Left cardiac atrium (tissue), 4 donors: ENCODE results near the gene RASA4B. TPM values are rescaled to one million over a fixed set of nuclear protein-coding genes. Genes with fewer than 3 reads are reported as not detected.
"Not testable (repeated sequence)": the region's sequence is repeated elsewhere in the genome, so short reads cannot be mapped to it uniquely, and the experiment has no call there.

Source experiments
- ATAC-seq, 2 donors: fragments of 200-7000 bp; cut with Tn5 transposase; one replicate each; pipeline ENCODE4 v1.9.1; 2020; ENCODE audit warnings: mild to moderate bottlenecking in 2 of 2, moderate library complexity in 2 of 2
- DNase-seq: peaks from one replicate; pipeline ENCODE4 v3.0.0-alpha.2; 2020
- intact Hi-C, 2 donors: fragments of 100-400 bp; cut with DNase I; formaldehyde crosslinking; loops; one replicate each; pipeline versions ENCODE4 v1.14.1 to v1.15.1; 2022 to 2023
- long read RNA-seq: library from polyadenylated mRNA; unstranded; transcript quantifications from one replicate; pipeline ENCODE4 v2.0.0, GENCODE V29; 2021
- total RNA-seq, 2 donors: library from RNA; stranded (reverse); fragmentation: NEBNext Ultra II Directional; extraction: Animal tissue kit (Norgen Biotek cat#: 25700); gene quantifications; one replicate each; pipeline ENCODE4 v1.2.1, GENCODE V29; 2021
- donor health status: DM: no; HTN: yes; CAD: no.
- donor health status: DM: no; HTN: yes; CAD: no; lungs with severe emphysema.
- donor health status: DM: yes; HTN: yes; CAD: no.
- donor health status: Dilated cardiomyopathy.

Gene RASA4B
- 10 to 100 TPM in 1 of 2 donors, 1 to 10 TPM in 1; 3.2 to 14.3 TPM for total RNA-seq
- long read RNA-seq, partial matches to known transcripts = 0 of 3 reads
- long read RNA-seq, other reads (novel, unspliced or antisense) = 3 of 3 reads

- intact Hi-C loops = not testable (repeated sequence)
- ATAC-seq (peak; percentile 93 to 98), DNase-seq (peak; percentile 8)
Observed at GRCh38 chr7:102517550-102518147, at the start of gene RASA4B. Gene RASA4B, minus strand, starts transcription at chr7:102517777. Its CDS starts 67 bp downstream, at chr7:102517710.

- DNase-seq, intact Hi-C loops: not testable (repeated sequence)
- peak in 1 of 2 donors; percentile 45 for ATAC-seq
Observed at GRCh38 chr7:102550808-102551422, 33.3 kb upstream of the RASA4B start, which contains the start of gene SPDYE2. Gene SPDYE2, plus strand, starts transcription at chr7:102551226. Its CDS starts 2,030 bp downstream, at chr7:102553256.

DNA sequence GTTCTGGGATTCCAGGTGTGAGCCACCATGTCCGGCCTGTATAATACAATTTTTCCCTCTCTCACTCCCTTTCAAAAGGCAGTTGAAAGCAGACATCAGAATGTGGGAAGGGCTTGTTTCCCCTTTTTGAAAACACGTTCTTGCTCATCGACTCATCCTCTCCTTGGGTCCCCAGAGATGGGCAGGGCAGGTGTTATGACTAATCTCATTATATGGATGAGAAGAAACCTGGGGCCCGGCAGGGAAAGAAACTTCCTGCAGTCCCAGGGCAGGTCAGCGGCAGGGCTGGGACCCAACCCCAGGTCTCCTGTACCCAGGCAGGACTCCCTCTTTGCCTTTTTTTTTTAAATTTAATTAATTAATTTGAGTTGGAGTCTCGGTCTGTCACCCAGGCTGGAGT is 28.8 kb upstream of the RASA4B start:
- ATAC-seq, DNase-seq, intact Hi-C loops: not testable (repeated sequence)

GRCh38 chr7:102545288-102545687 is 27.7 kb upstream of the RASA4B start:
- DNase-seq, intact Hi-C loops, ATAC-seq: not testable (repeated sequence)

GRCh38 chr7:102544372-102544771 is 26.8 kb upstream of the RASA4B start:
- intact Hi-C loops, DNase-seq, ATAC-seq: not testable (repeated sequence)

- DNase-seq, intact Hi-C loops: not testable (repeated sequence)
- peak in 1 of 2 donors; percentile 41 for ATAC-seq
Observed at GRCh38 chr7:102543596-102543995, 26.0 kb upstream of the RASA4B start, which contains the start of gene UPK3BL2. Gene UPK3BL2, minus strand, starts transcription at chr7:102543696. Its CDS starts 60 bp downstream, at chr7:102543636.

DNA sequence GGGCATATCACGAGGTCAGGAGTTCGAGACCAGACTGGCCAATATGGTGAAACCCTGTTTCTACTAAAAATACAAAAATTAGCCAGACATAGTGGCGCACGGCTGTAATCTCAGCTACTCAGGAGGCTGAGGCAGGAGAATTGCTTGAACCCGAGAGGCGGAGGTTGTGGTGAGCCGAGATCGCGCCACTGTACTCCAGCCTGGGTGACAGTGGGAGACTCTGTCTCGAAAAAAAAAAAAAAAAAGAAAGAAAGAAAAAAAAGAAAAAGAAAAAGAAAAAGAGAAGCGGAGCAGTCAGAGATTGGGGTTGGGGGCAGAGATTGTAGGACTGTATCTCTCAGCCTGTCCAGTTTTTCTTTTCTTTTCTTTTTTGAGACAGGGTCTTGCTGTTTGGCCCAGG is 25.2 kb upstream of the RASA4B start:
- ATAC-seq, DNase-seq, intact Hi-C loops: not testable (repeated sequence)

GRCh38 chr7:102542083-102542482 is 24.5 kb upstream of the RASA4B start:
- ATAC-seq = peak in 1 of 2 donors; percentile 2
- DNase-seq, intact Hi-C loops: not testable (repeated sequence)

GRCh38 chr7:102540604-102541003 is 23.0 kb upstream of the RASA4B start:
- ATAC-seq, intact Hi-C loops, DNase-seq: not testable (repeated sequence)

GRCh38 chr7:102535062-102535615 is 17.6 kb upstream of the RASA4B start:
- DNase-seq, intact Hi-C loops, ATAC-seq: not testable (repeated sequence)

DNA sequence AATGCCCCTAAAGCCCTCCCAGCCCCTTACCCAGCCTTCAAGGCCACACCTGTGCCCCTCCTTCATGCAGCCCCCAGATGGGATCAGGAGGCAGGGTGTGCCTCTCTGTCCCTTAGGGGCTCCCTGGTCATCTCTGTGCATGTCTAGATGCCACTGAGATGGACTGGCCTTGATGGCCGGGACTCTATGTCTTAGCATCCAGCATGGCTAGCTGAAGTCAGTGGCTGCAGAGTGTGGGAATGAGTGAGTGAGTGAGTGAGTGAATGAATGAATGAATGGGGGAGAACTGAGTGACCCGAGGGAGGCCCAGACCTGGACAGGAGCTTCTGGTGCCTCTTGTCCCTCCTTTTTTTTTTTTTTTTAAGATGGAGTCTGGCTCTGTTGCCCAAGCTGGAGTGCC is 14.6 kb upstream of the RASA4B start:
- intact Hi-C loops, ATAC-seq, DNase-seq: not testable (repeated sequence)

- ATAC-seq = peak in 1 of 2 donors; percentile 39
- intact Hi-C loops = not testable (repeated sequence)
- peak; percentile 51 for DNase-seq
Observed at GRCh38 chr7:102531583-102531982, 14.0 kb upstream of the RASA4B start.

DNA sequence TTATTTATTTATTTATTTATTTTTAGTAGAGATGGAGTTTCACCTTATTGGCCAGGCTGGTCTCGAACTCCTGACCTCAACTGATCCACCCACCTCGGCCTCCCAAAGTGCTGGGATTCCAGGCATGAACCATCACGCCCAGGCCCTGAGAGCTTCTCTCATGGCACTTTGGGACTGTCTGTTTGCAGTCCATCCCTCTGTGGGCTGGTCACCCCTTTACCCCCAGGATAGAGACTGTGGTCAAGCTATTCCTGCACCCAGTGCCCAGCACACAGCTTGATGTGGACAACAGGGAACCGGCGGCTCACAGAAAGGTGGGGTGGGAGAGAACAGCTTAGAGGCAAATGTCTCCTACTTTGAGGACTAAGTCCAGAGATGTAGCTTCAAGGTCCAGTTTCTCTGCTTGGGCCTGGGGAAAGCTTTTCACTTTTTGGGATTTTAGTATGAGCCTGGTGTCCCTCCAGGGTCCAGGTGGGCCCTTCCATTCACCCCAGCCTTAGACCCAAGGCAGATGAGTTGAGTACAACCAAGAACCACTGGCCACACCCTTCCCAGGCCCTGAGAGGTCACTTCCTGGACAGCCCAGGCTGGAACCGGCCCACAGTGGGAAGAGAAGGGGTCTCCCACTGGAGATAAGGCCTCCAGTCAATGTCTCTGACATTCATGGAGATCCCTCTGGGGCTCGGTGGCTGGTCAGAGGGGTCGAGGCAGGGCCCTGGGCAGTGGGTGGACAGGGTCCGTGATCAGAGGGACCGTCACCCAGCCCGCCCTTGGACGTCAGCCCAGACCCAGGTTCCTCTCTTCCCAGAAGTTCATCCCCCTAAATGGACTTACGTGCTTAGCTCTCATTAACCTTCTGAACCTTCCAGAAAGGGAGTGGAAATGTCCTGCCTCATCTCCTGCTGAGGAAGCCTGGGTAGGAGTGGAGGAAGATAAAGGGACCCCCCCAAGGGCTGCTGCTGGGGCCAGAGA is 10.5 kb upstream of the RASA4B start:
- ATAC-seq = peak; percentile 2 to 9

GRCh38 chr7:102527182-102527581 is 9.6 kb upstream of the RASA4B start:
- intact Hi-C loops, DNase-seq: not testable (repeated sequence)
- peak; percentile 9 to 58 for ATAC-seq

More for the DNA sequence above, 10.5 kb upstream of the RASA4B start:
- DNase-seq, intact Hi-C loops: not testable (repeated sequence)

- DNase-seq, intact Hi-C loops: not testable (repeated sequence)
- peak in 1 of 2 donors; percentile 7 for ATAC-seq
Observed at GRCh38 chr7:102524803-102525202, 7.2 kb upstream of the RASA4B start.

- DNase-seq, intact Hi-C loops, ATAC-seq: not testable (repeated sequence)
Observed at GRCh38 chr7:102520797-102521196, 3.2 kb upstream of the RASA4B start.

- ATAC-seq, intact Hi-C loops, DNase-seq: not testable (repeated sequence)
Observed at GRCh38 chr7:102516951-102517350, 626 bp downstream of the RASA4B start.

DNA sequence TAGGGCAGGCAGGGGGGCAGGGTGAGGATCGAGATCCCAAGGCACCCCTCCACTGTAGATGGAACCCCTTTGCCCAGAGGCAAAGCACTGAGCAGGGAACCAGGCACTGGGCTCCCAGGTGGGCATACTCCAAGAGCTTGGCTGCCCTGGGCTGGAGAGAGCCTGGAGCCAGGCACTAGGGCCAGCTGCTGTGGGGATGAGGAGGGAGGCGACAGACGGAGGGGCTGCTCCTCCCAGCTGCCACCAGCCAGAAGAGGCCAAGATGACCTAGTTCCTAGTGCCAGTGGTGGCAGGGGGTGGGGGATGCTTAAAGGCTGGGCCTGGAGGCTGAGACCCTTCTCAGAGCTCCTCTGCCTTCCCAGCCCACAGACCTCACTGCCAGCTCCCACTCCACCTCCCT is 1.7 kb downstream of the RASA4B start:
- DNase-seq, intact Hi-C loops: not testable (repeated sequence)
- ATAC-seq = peak in 1 of 2 donors; percentile 12
